Measurements from ENCODE around the gene GNG13.
"Not testable (repeated sequence)": the region's sequence is repeated elsewhere in the genome, so short reads cannot be mapped to it uniquely, and the experiment has no call there.

The GNG13 gene

DNA sequence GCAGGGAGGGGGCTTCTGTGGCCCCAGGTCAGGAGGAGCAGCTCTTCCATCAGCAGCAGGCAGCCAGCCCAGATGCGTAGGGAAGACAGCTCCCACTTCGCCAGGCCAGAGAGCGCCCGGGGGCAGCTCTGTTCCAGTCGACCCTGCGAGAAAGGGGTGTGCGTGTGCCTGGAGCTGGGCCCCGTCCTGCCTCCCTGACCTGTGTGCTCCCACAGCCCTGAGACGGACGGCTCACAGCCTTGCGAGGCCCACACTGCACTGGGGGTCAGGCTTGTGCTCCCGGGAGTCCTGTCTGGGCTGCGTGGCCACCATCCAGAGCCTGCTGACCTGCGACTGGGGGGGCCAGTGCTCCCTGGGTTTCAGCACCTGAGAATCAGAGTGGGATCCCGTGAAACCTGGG, 40.5 kb downstream of the GNG13 start:
- no peak overlapping the region for H3K27ac ChIP-seq
- no peaks in the 10 kb centered on the region for H3K79me2 ChIP-seq (ENCODE audit: insufficient read depth, low read depth)
- TF ChIP-seq, protein P1, sequence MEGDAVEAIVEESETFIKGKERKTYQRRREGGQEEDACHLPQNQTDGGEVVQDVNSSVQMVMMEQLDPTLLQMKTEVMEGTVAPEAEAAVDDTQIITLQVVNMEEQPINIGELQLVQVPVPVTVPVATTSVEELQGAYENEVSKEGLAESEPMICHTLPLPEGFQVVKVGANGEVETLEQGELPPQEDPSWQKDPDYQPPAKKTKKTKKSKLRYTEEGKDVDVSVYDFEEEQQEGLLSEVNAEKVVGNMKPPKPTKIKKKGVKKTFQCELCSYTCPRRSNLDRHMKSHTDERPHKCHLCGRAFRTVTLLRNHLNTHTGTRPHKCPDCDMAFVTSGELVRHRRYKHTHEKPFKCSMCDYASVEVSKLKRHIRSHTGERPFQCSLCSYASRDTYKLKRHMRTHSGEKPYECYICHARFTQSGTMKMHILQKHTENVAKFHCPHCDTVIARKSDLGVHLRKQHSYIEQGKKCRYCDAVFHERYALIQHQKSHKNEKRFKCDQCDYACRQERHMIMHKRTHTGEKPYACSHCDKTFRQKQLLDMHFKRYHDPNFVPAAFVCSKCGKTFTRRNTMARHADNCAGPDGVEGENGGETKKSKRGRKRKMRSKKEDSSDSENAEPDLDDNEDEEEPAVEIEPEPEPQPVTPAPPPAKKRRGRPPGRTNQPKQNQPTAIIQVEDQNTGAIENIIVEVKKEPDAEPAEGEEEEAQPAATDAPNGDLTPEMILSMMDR (conservative IDR thresholded peaks at IDR 0.05; ENCODE audit: low read depth, low read length): no peak
- H2AFZ ChIP-seq (ENCODE audit: low read depth): no peak overlapping the region
- H3K27me3 ChIP-seq (ENCODE audit: insufficient read depth, low read depth): peaks cover 91% of the 10 kb centered on the region
- no peak overlapping the region for H3K9ac ChIP-seq
- no peaks in the 10 kb centered on the region for H3K36me3 ChIP-seq (ENCODE audit: insufficient read depth)
- H3K4me1 ChIP-seq (ENCODE audit: low read depth, poor library complexity, severe bottlenecking): no peaks in the 10 kb centered on the region
- H4K20me1 ChIP-seq (ENCODE audit: insufficient read depth): no peaks in the 10 kb centered on the region
- H3K4me3 ChIP-seq (IDR thresholded peaks at IDR 0.05; ENCODE audit: insufficient read depth, low read depth, low read length): no peak overlapping the region
- no peak overlapping the region for H3K4me2 ChIP-seq

DNA sequence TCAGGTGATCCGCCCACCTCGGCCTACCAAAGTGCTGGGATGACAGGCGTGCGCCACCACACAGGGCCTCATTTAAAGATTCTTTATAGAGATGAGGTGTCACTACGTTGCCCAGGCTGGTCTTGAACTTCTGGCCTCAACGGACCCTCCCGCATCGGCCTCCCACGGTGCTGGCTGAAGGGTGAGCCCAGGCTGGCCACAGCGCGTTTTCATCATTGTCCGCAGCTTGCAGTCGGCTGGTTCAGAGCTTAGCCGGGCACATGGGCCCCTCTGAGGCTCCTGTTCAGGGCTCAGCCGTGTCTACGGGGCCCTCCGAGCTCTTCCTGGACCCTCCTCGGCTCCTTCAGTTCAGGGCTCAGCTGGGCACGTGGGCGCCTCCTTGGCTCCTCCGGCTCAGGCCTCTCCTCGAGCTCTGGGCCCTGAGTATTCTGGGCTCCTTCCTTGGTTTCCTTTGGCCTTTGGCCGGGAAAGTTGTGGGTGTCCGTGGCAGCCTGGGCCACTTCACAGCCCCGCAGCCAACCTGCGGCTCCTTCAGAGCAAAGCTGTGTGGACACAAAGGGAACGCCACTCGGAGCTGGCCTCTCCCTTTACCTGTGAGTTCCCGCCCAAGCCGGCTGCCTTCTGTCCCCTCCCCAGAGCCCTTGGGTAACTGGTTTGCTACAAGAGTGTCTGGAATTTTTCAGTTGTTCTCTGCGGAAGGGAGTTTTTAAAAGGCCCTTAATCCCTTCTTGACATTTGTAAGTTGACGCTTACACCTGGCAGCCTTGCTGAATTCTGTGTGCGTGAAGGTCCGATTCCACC, 41.2 kb downstream of the GNG13 start:
- no peaks in the 10 kb centered on the region for H3K4me1 ChIP-seq (ENCODE audit: low read depth, poor library complexity, severe bottlenecking)
- peaks cover 91% of the 10 kb centered on the region for H3K27me3 ChIP-seq (ENCODE audit: insufficient read depth, low read depth)
- H3K36me3 ChIP-seq (ENCODE audit: insufficient read depth): no peaks in the 10 kb centered on the region
- no peak overlapping the region for H3K4me3 ChIP-seq (IDR thresholded peaks at IDR 0.05; ENCODE audit: insufficient read depth, low read depth, low read length)
- no peak overlapping the region for H3K27ac ChIP-seq
- H2AFZ ChIP-seq (ENCODE audit: low read depth): no peak overlapping the region
- TF ChIP-seq, protein P1 (conservative IDR thresholded peaks at IDR 0.05; ENCODE audit: low read depth, low read length): no peak
- H4K20me1 ChIP-seq (ENCODE audit: insufficient read depth): no peaks in the 10 kb centered on the region
- no peak overlapping the region for H3K4me2 ChIP-seq
- H3K9ac ChIP-seq: no peak overlapping the region
- H3K79me2 ChIP-seq (ENCODE audit: insufficient read depth, low read depth): no peaks in the 10 kb centered on the region

DNA sequence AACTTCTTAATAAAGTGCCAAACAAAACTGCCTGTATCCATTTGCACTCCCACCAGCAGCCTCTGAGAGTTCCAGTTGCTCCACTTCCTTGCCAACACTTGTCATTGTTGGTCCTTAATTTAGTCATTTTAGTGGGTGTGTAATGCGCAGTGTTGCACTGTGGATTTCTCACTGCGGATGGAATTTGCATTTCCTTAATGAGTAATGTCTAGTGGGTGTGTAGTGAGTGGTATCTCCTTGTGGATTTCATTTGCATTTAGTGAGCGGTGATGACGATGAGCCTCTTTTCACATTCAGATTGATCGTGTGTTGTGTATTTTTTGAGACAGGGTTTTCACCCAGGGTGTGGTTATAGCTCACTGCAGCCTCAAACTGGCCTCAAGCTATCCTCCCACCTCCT, 44.1 kb downstream of the GNG13 start:
- H4K20me1 ChIP-seq (ENCODE audit: insufficient read depth): no peaks in the 10 kb centered on the region
- H3K79me2 ChIP-seq (ENCODE audit: insufficient read depth, low read depth): no peaks in the 10 kb centered on the region
- H3K4me1 ChIP-seq (ENCODE audit: low read depth, poor library complexity, severe bottlenecking): no peaks in the 10 kb centered on the region
- peaks cover 93% of the 10 kb centered on the region for H3K27me3 ChIP-seq (ENCODE audit: insufficient read depth, low read depth)
- no peak overlapping the region for H3K4me2 ChIP-seq
- H3K9ac ChIP-seq: no peak overlapping the region
- no peak overlapping the region for H3K27ac ChIP-seq
- H2AFZ ChIP-seq (ENCODE audit: low read depth): no peak overlapping the region
- no peaks in the 10 kb centered on the region for H3K36me3 ChIP-seq (ENCODE audit: insufficient read depth)
- H3K4me3 ChIP-seq (IDR thresholded peaks at IDR 0.05; ENCODE audit: insufficient read depth, low read depth, low read length): no peak overlapping the region
- TF ChIP-seq, protein P1 (conservative IDR thresholded peaks at IDR 0.05; ENCODE audit: low read depth, low read length): no peak

DNA sequence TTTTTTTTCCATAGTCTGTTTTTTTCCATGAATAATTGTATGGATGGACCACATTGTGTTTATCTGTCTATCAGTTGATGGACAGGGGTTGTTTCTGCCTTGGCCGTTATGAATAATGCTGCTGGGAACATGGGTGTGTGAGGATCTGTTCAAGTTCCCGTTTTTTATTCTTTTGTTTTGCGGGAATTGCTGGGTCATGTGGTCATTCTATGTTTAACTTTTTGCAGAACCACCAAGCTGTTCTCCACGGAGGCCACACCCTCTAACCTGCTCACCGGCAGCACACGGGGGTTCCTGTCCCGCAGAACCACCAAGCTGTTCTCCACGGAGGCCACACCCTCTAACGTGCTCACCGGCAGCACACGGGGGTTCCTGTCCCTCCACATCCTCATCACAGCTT, 45.9 kb downstream of the GNG13 start:
- H3K79me2 ChIP-seq (ENCODE audit: insufficient read depth, low read depth): no peaks in the 10 kb centered on the region
- H3K27ac ChIP-seq: no peak overlapping the region
- no peaks in the 10 kb centered on the region for H4K20me1 ChIP-seq (ENCODE audit: insufficient read depth)
- no peak overlapping the region for H2AFZ ChIP-seq (ENCODE audit: low read depth)
- no peaks in the 10 kb centered on the region for H3K4me1 ChIP-seq (ENCODE audit: low read depth, poor library complexity, severe bottlenecking)
- no peak overlapping the region for H3K9ac ChIP-seq
- no peak overlapping the region for H3K4me3 ChIP-seq (IDR thresholded peaks at IDR 0.05; ENCODE audit: insufficient read depth, low read depth, low read length)
- H3K27me3 ChIP-seq (ENCODE audit: insufficient read depth, low read depth): peaks cover 97% of the 10 kb centered on the region
- H3K4me2 ChIP-seq: no peak overlapping the region
- TF ChIP-seq, protein P1 (conservative IDR thresholded peaks at IDR 0.05; ENCODE audit: low read depth, low read length): no peak
- no peaks in the 10 kb centered on the region for H3K36me3 ChIP-seq (ENCODE audit: insufficient read depth)

DNA sequence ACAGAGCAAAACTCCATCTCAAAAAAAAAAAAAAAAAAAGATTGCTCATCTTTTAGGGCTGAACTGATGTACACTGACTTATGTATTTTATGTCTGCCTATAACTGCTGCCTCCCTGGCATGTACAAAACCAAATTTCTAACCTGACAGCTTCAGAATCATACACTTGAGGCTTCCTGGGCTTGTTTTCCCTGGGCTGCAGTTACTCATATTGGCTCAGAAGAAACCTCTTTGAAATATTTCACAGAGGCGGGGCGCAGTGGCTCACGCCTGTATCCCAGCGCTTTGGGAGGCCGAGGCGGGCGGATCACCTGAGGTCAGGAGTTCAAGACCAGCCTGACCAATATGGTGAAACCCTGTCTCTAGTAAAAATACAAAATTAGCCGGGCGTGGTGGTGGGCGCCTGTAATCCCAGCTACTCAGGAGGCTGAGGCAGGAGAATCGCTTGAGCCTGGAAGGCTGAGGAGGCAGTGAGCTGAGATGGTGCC, 46.4 kb downstream of the GNG13 start:
- not testable (repeated sequence) for H3K27ac ChIP-seq; H3K4me3 ChIP-seq (IDR thresholded peaks at IDR 0.05; ENCODE audit: insufficient read depth, low read depth, low read length); H3K79me2 ChIP-seq (ENCODE audit: insufficient read depth, low read depth); H3K9ac ChIP-seq; H3K4me2 ChIP-seq; H2AFZ ChIP-seq (ENCODE audit: low read depth); H3K4me1 ChIP-seq (ENCODE audit: low read depth, poor library complexity, severe bottlenecking); H4K20me1 ChIP-seq (ENCODE audit: insufficient read depth); H3K36me3 ChIP-seq (ENCODE audit: insufficient read depth)
- H3K27me3 ChIP-seq (ENCODE audit: insufficient read depth, low read depth): peaks cover 97% of the 10 kb centered on the region
